H1 (cell line): Measurements from ENCODE around the gene TSPAN16. TPM values are rescaled to one million over a fixed set of nuclear protein-coding genes. Genes with fewer than 3 reads are reported as not detected.
A peak's percentile ranks its signal among the peaks of the same experiment; 100 is the strongest.

Experiments
- CTCF ChIA-PET: fragments of 300-600 bp; sonication (Branson Sonifier 250); formaldehyde crosslinking; loops from one replicate; lab custom pipeline; 2021; ENCODE audit not compliant: partially characterized antibody; lab: Charles Lee
- POLR2A ChIA-PET: fragments of 300-600 bp; sonication (Branson Sonifier 250); formaldehyde crosslinking; loops from one replicate; lab custom pipeline; 2021; ENCODE audit warnings: inconsistent platforms; ENCODE audit not compliant: partially characterized antibody; lab: Charles Lee
- DNase-seq, 2 experiments: peaks; one replicate each; pipeline versions ENCODE4 v3.0.0 to v3.0.0-alpha.2; 2010 to 2022; ENCODE audit warnings: low spot score in 2 of 2, low read depth in 1 of 2, mixed read lengths in 1 of 2
- FAIRE-seq: peaks from 2 replicates; lab custom pipeline; 2011; peaks lifted over from hg19 to GRCh38; lab: Jason Lieb, UNC
- H2AFZ ChIP-seq: 2 replicates; pipeline ENCODE4 v1.8.1; 2012; ENCODE audit warnings: low read length, inconsistent platforms
- H2AK5ac ChIP-seq: 2 replicates; pipeline ENCODE4 v1.6.1; 2013; ENCODE audit warnings: low read depth, low read length
- H2BK120ac ChIP-seq: replicated peaks from 2 replicates; pipeline ENCODE3; 2013; ENCODE audit warnings: low read depth, low read length, inconsistent platforms
- H2BK12ac ChIP-seq: 2 replicates; pipeline ENCODE4 v1.6.1; 2013; ENCODE audit warnings: low read depth, low read length
- H2BK15ac ChIP-seq: 2 replicates; pipeline ENCODE4 v1.6.1; 2013; ENCODE audit warnings: low read length
- H2BK20ac ChIP-seq: 2 replicates; pipeline ENCODE4 v1.6.1; 2013; ENCODE audit warnings: low read length
- H2BK5ac ChIP-seq: 2 replicates; pipeline ENCODE4 v1.6.1; 2013; ENCODE audit warnings: low read depth, low read length
- H3K14ac ChIP-seq: 2 replicates; pipeline ENCODE4 v1.6.1; 2013; ENCODE audit warnings: inconsistent platforms; ENCODE audit not compliant: insufficient read length
- H3K18ac ChIP-seq: 2 replicates; pipeline ENCODE4 v1.6.1; 2013; ENCODE audit warnings: low read length; ENCODE audit errors: extremely low read depth
- H3K23ac ChIP-seq: 2 replicates; pipeline ENCODE4 v1.6.1; 2013; ENCODE audit warnings: inconsistent platforms; ENCODE audit not compliant: insufficient read length
- H3K23me2 ChIP-seq: 2 replicates; pipeline ENCODE4 v1.6.1; 2013; ENCODE audit warnings: low read depth, low read length
- H3K27ac ChIP-seq: 2 replicates; pipeline ENCODE4 v1.6.1; 2011; ENCODE audit warnings: low read depth, low read length, inconsistent platforms
- H3K27me3 ChIP-seq, 4 experiments: replicated peaks in 1 of 4; 1 replicate in 1 of 4; 2 replicates in 3 of 4; pipeline versions ENCODE4 v1.6.1 to v1.8.1; 2011 to 2013; ENCODE audit warnings: low read length in 3 of 4, mild to moderate bottlenecking in 3 of 4, inconsistent platforms in 2 of 4, mixed read lengths in 2 of 4, moderate library complexity in 1 of 4; ENCODE audit not compliant: control insufficient read depth in 3 of 4, insufficient read depth in 3 of 4; ENCODE audit errors: extremely low read depth in 1 of 4
- H3K36me3 ChIP-seq, 4 experiments: 2 replicates each; pipeline versions ENCODE4 v1.6.1 to v1.8.1; 2011 to 2013; ENCODE audit warnings: mild to moderate bottlenecking in 4 of 4, low read length in 3 of 4, moderate library complexity in 2 of 4, control low read depth in 1 of 4, inconsistent platforms in 1 of 4; ENCODE audit not compliant: insufficient read depth in 4 of 4, control insufficient read depth in 2 of 4
- H3K4ac ChIP-seq: replicated peaks from 2 replicates; pipeline ENCODE3; 2013; ENCODE audit warnings: low read length, low read depth, mixed read lengths, inconsistent platforms; ENCODE audit not compliant: insufficient read length
- H3K4me1 ChIP-seq, 4 experiments: replicated peaks in 1 of 4; 1 replicate in 1 of 4; 2 replicates in 3 of 4; pipeline versions ENCODE4 v1.6.1 to v1.8.1; 2011 to 2013; ENCODE audit warnings: low read length in 3 of 4, inconsistent platforms in 2 of 4, mixed read lengths in 1 of 4; ENCODE audit not compliant: insufficient read depth in 4 of 4, control insufficient read depth in 3 of 4
- H3K4me2 ChIP-seq, 2 experiments: 2 replicates each; pipeline versions ENCODE4 v1.6.1 to v1.8.1; 2011 to 2013; ENCODE audit warnings: low read depth in 2 of 2, low read length in 2 of 2, control low read depth in 1 of 2, inconsistent platforms in 1 of 2, mild to moderate bottlenecking in 1 of 2; ENCODE audit not compliant: insufficient read depth in 1 of 2
- H3K4me3 ChIP-seq, 4 experiments: fragments of 200-600, 300-600 bp in 1 of 4; sonication (generic), shearing (Covaris generic), sonication (Bioruptor Twin) in 1 of 4; 2 replicates each; pipeline versions ENCODE4 v1.5.1 to v1.8.1; 2011 to 2016; ENCODE audit warnings: low read length in 4 of 4, low read depth in 3 of 4, control low read depth in 2 of 4, inconsistent platforms in 2 of 4, mild to moderate bottlenecking in 2 of 4, mixed read lengths in 1 of 4, moderate library complexity in 1 of 4; ENCODE audit not compliant: insufficient read depth in 2 of 4; ENCODE audit errors: extremely low read depth in 1 of 4
- H3K56ac ChIP-seq: replicated peaks from 2 replicates; pipeline ENCODE3; 2013; ENCODE audit warnings: low read depth, mild to moderate bottlenecking, mixed read lengths, low read length, inconsistent platforms; ENCODE audit not compliant: insufficient read length
- H3K79me1 ChIP-seq: 2 replicates; pipeline ENCODE4 v1.6.1; 2013; ENCODE audit warnings: low read depth, low read length, control low read depth
- H3K79me2 ChIP-seq, 2 experiments: 2 replicates each; pipeline versions ENCODE4 v1.6.1 to v1.8.1; 2012 to 2013; ENCODE audit warnings: low read length in 2 of 2, mild to moderate bottlenecking in 2 of 2, inconsistent platforms in 1 of 2; ENCODE audit not compliant: insufficient read depth in 2 of 2, control insufficient read depth in 1 of 2
- H3K9ac ChIP-seq, 4 experiments: replicated peaks in 1 of 4; 1 replicate in 1 of 4; 2 replicates in 3 of 4; pipeline versions ENCODE4 v1.6.1 to v1.8.1; 2011 to 2013; ENCODE audit warnings: low read depth in 3 of 4, low read length in 3 of 4, control low read depth in 2 of 4, mild to moderate bottlenecking in 2 of 4, moderate library complexity in 2 of 4, inconsistent platforms in 1 of 4; ENCODE audit errors: extremely low read depth in 1 of 4
- H3K9me3 ChIP-seq, 2 experiments: 2 replicates each; pipeline versions ENCODE4 v1.6.1 to v1.8.1; 2012 to 2013; ENCODE audit warnings: mild to moderate bottlenecking in 2 of 2, moderate library complexity in 2 of 2, control low read depth in 1 of 2, inconsistent platforms in 1 of 2, low read depth in 1 of 2, low read length in 1 of 2, mixed read lengths in 1 of 2; ENCODE audit not compliant: insufficient read depth in 2 of 2
- H4K20me1 ChIP-seq, 2 experiments: replicated peaks in 1 of 2; 2 replicates each; pipeline versions ENCODE3 to v1.8.1; 2011 to 2013; ENCODE audit warnings: inconsistent platforms in 2 of 2, low read length in 2 of 2, mild to moderate bottlenecking in 1 of 2; ENCODE audit not compliant: insufficient read depth in 2 of 2, control insufficient read depth in 1 of 2
- H4K5ac ChIP-seq: 2 replicates; pipeline ENCODE4 v1.6.1; 2013; ENCODE audit warnings: low read length, low read depth, mixed read lengths, inconsistent platforms; ENCODE audit not compliant: insufficient read length
- H4K8ac ChIP-seq: 2 replicates; pipeline ENCODE4 v1.8.0; 2013; ENCODE audit warnings: mild to moderate bottlenecking, moderate library complexity, low read length, inconsistent platforms; ENCODE audit not compliant: insufficient read depth; ENCODE audit errors: extremely low read depth
- H4K91ac ChIP-seq: replicated peaks from 2 replicates; pipeline ENCODE3; 2013; ENCODE audit warnings: low read length, mixed read lengths, inconsistent platforms; ENCODE audit not compliant: insufficient read length
- GABPA ChIP-seq: IDR thresholded peaks from 2 replicates; pipeline ENCODE4 v1.6.1; 2011; ENCODE audit warnings: mild to moderate bottlenecking, low read length, moderate library complexity, borderline replicate concordance; ENCODE audit not compliant: insufficient read depth
- KDM1A ChIP-seq: fragments of 200-600, 300-600 bp; sonication (generic); IDR thresholded peaks from 2 replicates; pipeline ENCODE4 v1.7.1; 2016; ENCODE audit warnings: mild to moderate bottlenecking, low read length, borderline replicate concordance
- RAD21 ChIP-seq, 2 experiments: IDR thresholded peaks in 1 of 2; conservative IDR thresholded peaks in 1 of 2; 2 replicates each; pipeline ENCODE4 v1.6.1; 2011; ENCODE audit warnings: low read depth in 2 of 2, low read length in 2 of 2, improper control_type of control experiment in 1 of 2, inconsistent platforms in 1 of 2, mild to moderate bottlenecking in 1 of 2, moderate library complexity in 1 of 2
- TAF1 ChIP-seq: IDR thresholded peaks from 2 replicates; pipeline ENCODE4 v1.6.1; 2011; ENCODE audit warnings: mild to moderate bottlenecking, low read depth, low read length
- WGBS, 2 experiments: shearing (Covaris generic) in 1 of 2; methylation state at CpG; one replicate each; pipeline versions ENCODE4 v1.1.6 to v1.1.7; 2013 to 2015; ENCODE audit warnings: low lambda C conversion rate in 2 of 2, mixed read lengths in 2 of 2, inconsistent platforms in 1 of 2, low coverage in 1 of 2, missing lambda C conversion rate in 1 of 2; ENCODE audit not compliant: insufficient replicate concordance in 2 of 2, insufficient coverage in 1 of 2, insufficient read length in 1 of 2; ENCODE audit errors: extremely low coverage in 1 of 2, missing lambda C conversion rate in 1 of 2; 5-methylcytosine and 5-hydroxymethylcytosine counted together
- polyA plus RNA-seq, 7 experiments: library from polyadenylated mRNA; depleted of rRNA in 3 of 7; stranded (reverse) in 5 of 7; unstranded in 2 of 7; fragments of >200 nt in 5 of 7; fragments of 200-250 nt in 2 of 7; gene quantifications; 1 replicate in 5 of 7; 2 replicates in 1 of 7; 4 replicates in 1 of 7; pipeline versions ENCODE4 v1.2.1 to v1.2.3, GENCODE V29; 2011 to 2013; ENCODE audit warnings: missing spikeins in 2 of 7, mixed read lengths in 2 of 7
- total RNA-seq: library from RNA; stranded (reverse); fragmentation: NEBNext Ultra II Directional; extraction: Animal tissue kit (Norgen Biotek cat#: 25700); gene quantifications from 2 replicates; pipeline ENCODE4 v1.2.1, GENCODE V29; 2021

TSPAN16 gene
- total and polyA plus RNA-seq, 2 of the 8 experiments (the other 6 are each of a cell fraction or from before 2014, with no cell fraction given): not detected

GRCh38 chr19:11268783-11269267 lies 27.1 kb upstream of the TSPAN16 start:
- TF ChIP-seq RAD21 (IDR thresholded peaks at IDR 0.05 in 1 of 2, conservative IDR thresholded peaks at IDR 0.05 in 1 of 2; ENCODE audit: low read depth in 2 of 2, low read length in 2 of 2) (no peak), TAF1 (no peak), GABPA (no peak), KDM1A (peak; percentile 43; the same call in 1 of the 2 replicates)
- ChIA-PET CTCF (interaction anchor here (0.7 kb wide), 1 partner anchor 25 kb away, joined by 4 read pairs; no protein-coding TSS in a partner anchor), POLR2A (no interaction called here)
- 88% methylated on average over 10 of the region's 10 CpGs; no CpG with 5 or more reads in 1 of the 2 experiments for WGBS, 2 experiments
- Histone ChIP-seq H2BK20ac (no peak overlapping the region), H3K18ac (no peak overlapping the region), H2AK5ac (no peak overlapping the region), H3K56ac (no peak overlapping the region), H3K9ac (no peak overlapping the region), H3K4me2 (no peak overlapping the region), H3K23me2 (no peaks in the 10 kb centered on the region), H2BK120ac (no peak overlapping the region), H2AFZ (no peak overlapping the region), H3K4ac (peak overlapping the region; percentile 53), H3K23ac (no peak overlapping the region), H2BK5ac (no peak overlapping the region), H3K4me1 (peaks cover 0 to 3% (median 0%) of the 10 kb centered on the region in 4 experiments; a peak in 3 of 7 replicates), H3K36me3 (no peaks in the 10 kb centered on the region), H2BK12ac (no peak overlapping the region), H4K91ac (no peak overlapping the region), H3K27ac (no peak overlapping the region), H4K5ac (no peak overlapping the region), H3K27me3 (no peaks in the 10 kb centered on the region), H4K20me1 (no peaks in the 10 kb centered on the region), H2BK15ac (no peak overlapping the region), H3K9me3 (no peaks in the 10 kb centered on the region), H3K4me3 (no peak overlapping the region), H3K79me2 (no peaks in the 10 kb centered on the region), H4K8ac (no peak overlapping the region), H3K79me1 (no peaks in the 10 kb centered on the region), H3K14ac (no peak overlapping the region)
- FAIRE-seq: no peak
- DNase-seq: no peak
